PC-3 (cell line): ENCODE measurements around the gene CDKN1A. TPM values are rescaled to one million over a fixed set of nuclear protein-coding genes. Genes with fewer than 3 reads are reported as not detected.

ENCODE experiments used
- ATAC-seq: fragments of 200-7000 bp; cut with Tn5 transposase; 2 replicates; pipeline ENCODE4 v1.9.1; 2020; ENCODE audit warnings: mild to moderate bottlenecking, moderate library complexity
- BruUV-seq: library from RNA; stranded (reverse); fragments of 400-500 nt; replicated peaks from 2 replicates; lab custom pipeline; 2021; lab: Mats Ljungman, UMichigan
- CTCF ChIA-PET: fragments of 300-600 bp; sonication (Branson Sonifier 250); formaldehyde crosslinking; loops from one replicate; lab custom pipeline; 2022; ENCODE audit warnings: antibody characterized with exemption; lab: Charles Lee
- POLR2A ChIA-PET: fragments of 300-600 bp; sonication (Branson Sonifier 250); formaldehyde crosslinking; loops from one replicate; lab custom pipeline; 2022; ENCODE audit warnings: antibody characterized with exemption; ENCODE audit not compliant: unreplicated experiment; lab: Charles Lee
- DNase-seq: peaks from one replicate; pipeline ENCODE4 v3.0.0-alpha.2; 2015
- H2AFZ ChIP-seq: fragments of 300-600 bp; sonication (generic); 2 replicates; pipeline ENCODE4 v1.6.0; 2016; ENCODE audit warnings: antibody characterized with exemption, low read length
- H3F3A ChIP-seq: fragments of 300-600 bp; sonication (generic); one replicate; pipeline ENCODE4 v1.6.0; 2017; ENCODE audit warnings: antibody characterized with exemption, low read length, control low read depth, mild to moderate bottlenecking; ENCODE audit not compliant: unreplicated experiment
- H3K27ac ChIP-seq: fragments of 300-600 bp; sonication (generic); 2 replicates; pipeline ENCODE4 v1.5.1; 2016; ENCODE audit warnings: mild to moderate bottlenecking, low read length
- H3K27me3 ChIP-seq: fragments of 300-600 bp; sonication (generic); 2 replicates; pipeline ENCODE4 v1.6.1; 2016; ENCODE audit warnings: low read length, mixed read lengths
- H3K36me3 ChIP-seq: fragments of 300-600 bp; sonication (generic); 2 replicates; pipeline ENCODE4 v1.6.1; 2016; ENCODE audit warnings: low read depth, mixed run types, low read length, mixed read lengths
- H3K4me1 ChIP-seq: fragments of 300-600 bp; sonication (generic); 2 replicates; pipeline ENCODE4 v1.5.1; 2016; ENCODE audit warnings: low read length; ENCODE audit not compliant: insufficient read depth
- H3K4me2 ChIP-seq: fragments of 300-600 bp; sonication (generic); 2 replicates; pipeline ENCODE4 v1.6.0; 2016; ENCODE audit warnings: low read length
- H3K4me3 ChIP-seq: fragments of 300-600 bp; sonication (generic); 2 replicates; pipeline ENCODE4 v1.5.1; 2016; ENCODE audit warnings: mild to moderate bottlenecking, low read length, mixed read lengths
- H3K79me2 ChIP-seq: fragments of 300-600 bp; sonication (generic); 2 replicates; pipeline ENCODE4 v1.6.1; 2017; ENCODE audit warnings: low read length, mixed read lengths
- H3K9ac ChIP-seq: fragments of 300-600 bp; sonication (generic); 2 replicates; pipeline ENCODE4 v1.6.0; 2016; ENCODE audit warnings: mild to moderate bottlenecking, low read length
- H3K9me2 ChIP-seq: fragments of 300-600 bp; sonication (generic); replicated peaks from 2 replicates; pipeline ENCODE4 v1.6.1; 2016; ENCODE audit warnings: mixed run types, low read length, mixed read lengths
- H3K9me3 ChIP-seq: fragments of 300-600 bp; sonication (generic); 2 replicates; pipeline ENCODE4 v1.6.1; 2016; ENCODE audit warnings: low read length, mixed read lengths
- H4K20me1 ChIP-seq: fragments of 300-600 bp; sonication (generic); 2 replicates; pipeline ENCODE4 v1.6.1; 2016; ENCODE audit warnings: low read length, mixed read lengths
- EZH2 ChIP-seq: fragments of 300-600 bp; sonication (generic); IDR thresholded peaks from one replicate; pipeline ENCODE4 v1.6.1; 2017; ENCODE audit warnings: antibody characterized with exemption, mild to moderate bottlenecking, low read length; ENCODE audit not compliant: unreplicated experiment
- EZH2phosphoT487 ChIP-seq: fragments of 300-600 bp; sonication (generic); IDR thresholded peaks from 2 replicates; pipeline ENCODE4 v1.6.1; 2018; ENCODE audit warnings: mild to moderate bottlenecking, antibody characterized with exemption, low read length, borderline replicate concordance
- intact Hi-C: fragments of 100-400 bp; cut with micrococcal nuclease; formaldehyde crosslinking; loops from 2 replicates; pipeline ENCODE4 v1.9.0; 2023
- total RNA-seq: library from RNA; depleted of rRNA; stranded (reverse); fragments of >200 nt; gene quantifications from 2 replicates; pipeline ENCODE4 v1.2.3, GENCODE V29; 2014
- TF ChIP-seq, protein P1 (sequence below): fragments of 300-600 bp; sonication (generic); conservative IDR thresholded peaks from 2 replicates; pipeline ENCODE4 v1.5.1; 2017; ENCODE audit warnings: antibody characterized with exemption, low read depth, mild to moderate bottlenecking, low read length

CDKN1A gene
- total RNA-seq, 1 experiment from 2014 or later = 79.5 TPM

DNA sequence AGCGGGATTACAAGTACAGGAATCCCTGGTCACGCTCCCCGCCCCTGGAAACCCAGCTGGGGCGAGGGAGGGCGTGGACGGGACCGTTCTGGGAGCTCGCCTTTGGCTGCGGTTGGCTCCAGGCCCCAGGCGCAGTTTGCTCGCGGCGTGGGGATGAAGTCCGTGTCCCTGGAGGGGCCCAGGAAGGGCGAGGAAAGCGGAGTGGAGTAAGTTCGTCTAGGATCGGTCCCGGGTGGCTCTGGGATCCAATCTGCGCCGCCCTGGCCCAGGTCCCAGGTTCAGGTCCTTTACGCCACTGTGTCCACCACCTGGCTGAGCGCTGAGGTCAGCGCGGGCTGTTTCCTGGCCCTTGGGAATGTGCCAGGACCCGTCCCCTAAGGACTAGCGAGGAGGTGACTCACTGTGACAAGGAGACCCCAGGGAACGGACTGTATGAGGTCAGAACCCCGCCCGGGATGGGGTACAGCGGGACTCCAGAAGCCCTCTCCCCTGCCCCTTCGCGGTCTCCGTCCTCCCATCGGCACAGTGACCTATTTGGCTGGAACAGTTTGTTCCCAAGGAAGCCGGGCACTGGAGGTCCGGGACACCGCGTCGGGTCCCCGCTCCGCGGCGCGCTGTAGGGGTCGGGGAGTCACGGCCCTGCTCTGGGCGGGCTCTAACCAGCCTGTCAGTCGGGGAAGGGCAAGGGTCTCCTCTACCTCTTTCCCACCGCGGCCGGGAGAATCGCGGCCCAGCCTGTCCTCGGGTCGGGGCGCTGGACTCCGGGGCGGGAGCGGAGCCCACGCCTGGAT is 724 bp downstream of the CDKN1A start:
- no peaks in the 10 kb centered on the region for H3K9me2 ChIP-seq
- H2AFZ ChIP-seq = peak overlapping the region; percentile 43; the same call in 1 of the 2 replicates
- H3K27ac ChIP-seq = peak overlapping the region; percentile 49
- TF ChIP-seq EZH2 (no peak), EZH2phosphoT487 (no peak)
- TF ChIP-seq, protein P1, sequence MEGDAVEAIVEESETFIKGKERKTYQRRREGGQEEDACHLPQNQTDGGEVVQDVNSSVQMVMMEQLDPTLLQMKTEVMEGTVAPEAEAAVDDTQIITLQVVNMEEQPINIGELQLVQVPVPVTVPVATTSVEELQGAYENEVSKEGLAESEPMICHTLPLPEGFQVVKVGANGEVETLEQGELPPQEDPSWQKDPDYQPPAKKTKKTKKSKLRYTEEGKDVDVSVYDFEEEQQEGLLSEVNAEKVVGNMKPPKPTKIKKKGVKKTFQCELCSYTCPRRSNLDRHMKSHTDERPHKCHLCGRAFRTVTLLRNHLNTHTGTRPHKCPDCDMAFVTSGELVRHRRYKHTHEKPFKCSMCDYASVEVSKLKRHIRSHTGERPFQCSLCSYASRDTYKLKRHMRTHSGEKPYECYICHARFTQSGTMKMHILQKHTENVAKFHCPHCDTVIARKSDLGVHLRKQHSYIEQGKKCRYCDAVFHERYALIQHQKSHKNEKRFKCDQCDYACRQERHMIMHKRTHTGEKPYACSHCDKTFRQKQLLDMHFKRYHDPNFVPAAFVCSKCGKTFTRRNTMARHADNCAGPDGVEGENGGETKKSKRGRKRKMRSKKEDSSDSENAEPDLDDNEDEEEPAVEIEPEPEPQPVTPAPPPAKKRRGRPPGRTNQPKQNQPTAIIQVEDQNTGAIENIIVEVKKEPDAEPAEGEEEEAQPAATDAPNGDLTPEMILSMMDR = no peak
- POLR2A ChIA-PET = interaction anchor here (0.5 to 1.1 kb wide), 5 partner anchors 35 to 81 kb away, joined by 3 to 4 read pairs (median 4); no protein-coding TSS in a partner anchor
- CTCF ChIA-PET = interaction anchor here (0.5 to 1.1 kb wide), 3 partner anchors 14 to 64 kb away, joined by 3 to 5 read pairs (median 4); no protein-coding TSS in a partner anchor
- H3K27me3 ChIP-seq = no peaks in the 10 kb centered on the region
- DNase-seq (peak; percentile 41), ATAC-seq (peak; percentile 8)
- H3K4me3 ChIP-seq = peak overlapping the region; percentile 76
- peak overlapping the region; percentile 85 for H3K9ac ChIP-seq
- H3K36me3 ChIP-seq = peaks cover 3% of the 10 kb centered on the region; the same call in 1 of the 2 replicates
- H3K79me2 ChIP-seq = peaks cover 25% of the 10 kb centered on the region; the same call in 1 of the 2 replicates
- H4K20me1 ChIP-seq = no peaks in the 10 kb centered on the region
- TSS peak; percentile 73 for BruUV-seq
- peaks cover 36% of the 10 kb centered on the region for H3K4me1 ChIP-seq
- intact Hi-C loops = no loop called here
- no peaks in the 10 kb centered on the region for H3K9me3 ChIP-seq
- peak overlapping the region; percentile 97 for H3K4me2 ChIP-seq
- H3F3A ChIP-seq = no peaks in the 10 kb centered on the region

DNA sequence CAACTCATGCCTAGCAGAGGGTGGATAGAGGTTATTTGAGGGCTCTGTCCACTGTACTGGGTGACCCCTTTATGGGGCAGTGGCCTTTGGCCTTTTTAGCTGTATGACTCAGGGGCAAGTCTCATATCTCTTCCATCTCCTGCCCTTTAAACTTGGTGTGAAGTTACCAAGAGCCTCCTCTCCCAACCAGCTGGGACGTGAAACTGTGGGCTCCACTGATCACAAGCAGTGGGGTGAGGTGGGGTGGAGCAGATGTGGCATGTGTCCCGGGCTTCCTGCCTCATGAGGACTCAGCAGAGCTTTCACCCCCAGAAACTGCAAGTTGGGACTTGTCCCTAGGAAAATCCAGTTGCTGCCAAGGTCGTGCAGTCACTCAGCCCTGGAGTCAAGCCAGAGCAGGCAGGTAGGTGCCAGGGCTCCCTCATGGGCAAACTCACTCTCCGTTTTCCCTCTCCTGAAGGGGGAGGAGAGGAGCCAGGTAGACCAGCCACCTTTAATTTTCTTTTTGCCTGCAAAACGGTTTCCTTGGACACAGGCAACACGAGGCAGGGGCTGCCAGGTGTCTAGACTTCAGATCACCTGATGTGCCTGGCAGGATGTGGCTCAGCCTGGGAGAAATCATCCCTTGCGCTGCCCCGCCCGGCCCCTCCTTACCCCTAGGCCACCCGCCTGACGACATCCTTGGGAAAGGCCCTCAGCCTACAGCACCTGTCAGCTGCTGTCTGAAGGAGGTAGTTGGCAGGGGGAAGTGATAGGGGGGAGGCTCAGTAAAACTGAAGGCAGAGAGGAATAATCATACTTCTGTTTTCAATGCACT is 4.0 kb downstream of the CDKN1A start:
- H3F3A ChIP-seq = no peaks in the 10 kb centered on the region
- TF ChIP-seq, protein P1 = no peak
- no peak for TF ChIP-seq EZH2phosphoT487
- TF ChIP-seq EZH2 = no peak
- peak overlapping the region; percentile 56 for H3K9ac ChIP-seq
- peaks cover 28% of the 10 kb centered on the region; the same call in 1 of the 2 replicates for H3K79me2 ChIP-seq
- POLR2A ChIA-PET = interaction anchor here (0.6 kb wide), 1 partner anchor 179 kb away, joined by 3 read pairs; no protein-coding TSS in a partner anchor
- no peak overlapping the region for H2AFZ ChIP-seq
- no peaks in the 10 kb centered on the region for H3K9me3 ChIP-seq
- BruUV-seq = no TSS peak
- H3K4me2 ChIP-seq = peak overlapping the region; percentile 66
- peaks cover 12% of the 10 kb centered on the region for H3K36me3 ChIP-seq
- H4K20me1 ChIP-seq = no peaks in the 10 kb centered on the region
- ATAC-seq (peak; percentile 19), DNase-seq (peak; percentile 88)
- CTCF ChIA-PET = interaction anchor here (0.6 to 0.9 kb wide), 2 partner anchors 104 to 261 kb away, joined by 3 to 7 read pairs; no protein-coding TSS in a partner anchor
- peaks cover 36% of the 10 kb centered on the region for H3K4me1 ChIP-seq
- H3K27ac ChIP-seq = peak overlapping the region; percentile 89
- intact Hi-C loops = loop anchor here (1.0 kb wide), 1 partner anchor 77 kb away; no protein-coding TSS in a partner anchor
- H3K9me2 ChIP-seq = no peaks in the 10 kb centered on the region
- H3K27me3 ChIP-seq = no peaks in the 10 kb centered on the region
- H3K4me3 ChIP-seq = peak overlapping the region; percentile 44; the same call in 1 of the 2 replicates
